ENCODE data around the gene C16orf78. TPM values are rescaled to one million over a fixed set of nuclear protein-coding genes. Genes with fewer than 3 reads are reported as not detected.

C16orf78 gene
- total RNA-seq, 2 donors from 2014 or later, result not detected

GRCh38 chr16:49344401-49344800 lies 29.2 kb upstream of the C16orf78 start:
- Histone ChIP-seq H3K27me3 (no peaks in the 10 kb centered on the region), H3K36me3 (no peaks in the 10 kb centered on the region), H3K27ac (no peak overlapping the region), H3K4me3 (no peak overlapping the region), H3K4me1 (no peaks in the 10 kb centered on the region), H3K9me3 (no peaks in the 10 kb centered on the region), H3K9ac (ENCODE audit: low read depth in 2 of 2, low read length in 2 of 2) (no peak overlapping the region)
- intact Hi-C loops (cut with DNase I), result loop anchor here (10.0 kb wide), 1 partner anchor 290 kb away; no protein-coding TSS in a partner anchor
- TF ChIP-seq, protein P1, sequence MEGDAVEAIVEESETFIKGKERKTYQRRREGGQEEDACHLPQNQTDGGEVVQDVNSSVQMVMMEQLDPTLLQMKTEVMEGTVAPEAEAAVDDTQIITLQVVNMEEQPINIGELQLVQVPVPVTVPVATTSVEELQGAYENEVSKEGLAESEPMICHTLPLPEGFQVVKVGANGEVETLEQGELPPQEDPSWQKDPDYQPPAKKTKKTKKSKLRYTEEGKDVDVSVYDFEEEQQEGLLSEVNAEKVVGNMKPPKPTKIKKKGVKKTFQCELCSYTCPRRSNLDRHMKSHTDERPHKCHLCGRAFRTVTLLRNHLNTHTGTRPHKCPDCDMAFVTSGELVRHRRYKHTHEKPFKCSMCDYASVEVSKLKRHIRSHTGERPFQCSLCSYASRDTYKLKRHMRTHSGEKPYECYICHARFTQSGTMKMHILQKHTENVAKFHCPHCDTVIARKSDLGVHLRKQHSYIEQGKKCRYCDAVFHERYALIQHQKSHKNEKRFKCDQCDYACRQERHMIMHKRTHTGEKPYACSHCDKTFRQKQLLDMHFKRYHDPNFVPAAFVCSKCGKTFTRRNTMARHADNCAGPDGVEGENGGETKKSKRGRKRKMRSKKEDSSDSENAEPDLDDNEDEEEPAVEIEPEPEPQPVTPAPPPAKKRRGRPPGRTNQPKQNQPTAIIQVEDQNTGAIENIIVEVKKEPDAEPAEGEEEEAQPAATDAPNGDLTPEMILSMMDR (IDR thresholded peaks at IDR 0.05), result no peak
- no peak for DNase-seq

GRCh38 chr16:49345829-49346228 lies 27.8 kb upstream of the C16orf78 start:
- H3K9me3 ChIP-seq, result no peaks in the 10 kb centered on the region
- TF ChIP-seq, protein P1 (IDR thresholded peaks at IDR 0.05), result no peak
- no peak overlapping the region for H3K9ac ChIP-seq (ENCODE audit: low read depth in 2 of 2, low read length in 2 of 2)
- intact Hi-C loops (cut with DNase I), result loop anchor here (10.0 kb wide), 1 partner anchor 291 kb away; no protein-coding TSS in a partner anchor
- no peaks in the 10 kb centered on the region for H3K27me3 ChIP-seq
- H3K36me3 ChIP-seq, result no peaks in the 10 kb centered on the region
- H3K4me3 ChIP-seq, result no peak overlapping the region
- no peak for DNase-seq
- no peak overlapping the region for H3K27ac ChIP-seq
- H3K4me1 ChIP-seq, result no peaks in the 10 kb centered on the region

DNA sequence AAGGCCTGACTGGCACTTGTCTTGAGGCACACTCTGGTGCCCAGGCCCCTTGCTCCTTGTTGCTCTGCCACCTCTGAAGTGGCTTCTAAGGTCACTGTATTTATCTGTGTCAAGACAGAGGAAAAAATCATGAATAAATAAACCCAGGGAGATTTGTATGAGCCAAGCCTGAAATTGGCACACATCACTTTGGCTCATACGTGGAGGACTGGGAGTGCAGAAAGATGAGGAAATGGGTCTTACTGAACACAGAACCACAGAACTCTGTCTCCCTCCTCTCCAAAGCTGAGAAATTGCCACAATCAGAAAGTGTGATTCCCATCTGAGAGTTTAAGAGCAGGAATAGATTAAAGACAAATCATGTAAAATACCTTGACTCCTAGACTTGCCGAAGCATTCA lies 27.1 kb upstream of the C16orf78 start:
- Histone ChIP-seq H3K36me3 (no peaks in the 10 kb centered on the region), H3K9me3 (no peaks in the 10 kb centered on the region), H3K27ac (no peak overlapping the region), H3K27me3 (no peaks in the 10 kb centered on the region), H3K4me3 (no peak overlapping the region), H3K9ac (ENCODE audit: low read depth in 2 of 2, low read length in 2 of 2) (no peak overlapping the region), H3K4me1 (no peaks in the 10 kb centered on the region)
- DNase-seq, result no peak
- TF ChIP-seq, protein P1 (IDR thresholded peaks at IDR 0.05), result no peak
- intact Hi-C loops (cut with DNase I), result loop anchor here (10.0 kb wide), 1 partner anchor 292 kb away; no protein-coding TSS in a partner anchor

GRCh38 chr16:49347476-49347875 lies 26.1 kb upstream of the C16orf78 start:
- Histone ChIP-seq H3K4me1 (no peaks in the 10 kb centered on the region), H3K9me3 (no peaks in the 10 kb centered on the region), H3K9ac (ENCODE audit: low read depth in 2 of 2, low read length in 2 of 2) (no peak overlapping the region), H3K36me3 (no peaks in the 10 kb centered on the region), H3K4me3 (no peak overlapping the region), H3K27me3 (no peaks in the 10 kb centered on the region), H3K27ac (no peak overlapping the region)
- DNase-seq, result no peak
- intact Hi-C loops (cut with DNase I), result loop anchor here (10.0 kb wide), 1 partner anchor 293 kb away; no protein-coding TSS in a partner anchor
- TF ChIP-seq, protein P1 (IDR thresholded peaks at IDR 0.05), result no peak

GRCh38 chr16:49348408-49349176 lies 25.0 kb upstream of the C16orf78 start:
- Histone ChIP-seq H3K4me1 (no peaks in the 10 kb centered on the region), H3K27ac (no peak overlapping the region), H3K36me3 (no peaks in the 10 kb centered on the region), H3K27me3 (no peaks in the 10 kb centered on the region), H3K9ac (ENCODE audit: low read depth in 2 of 2, low read length in 2 of 2) (no peak overlapping the region), H3K4me3 (no peak overlapping the region), H3K9me3 (no peaks in the 10 kb centered on the region)
- DNase-seq, result no peak
- intact Hi-C loops (cut with DNase I), result loop anchor here (10.0 kb wide), 1 partner anchor 294 kb away; no protein-coding TSS in a partner anchor
- TF ChIP-seq, protein P1 (IDR thresholded peaks at IDR 0.05), result no peak

Data from colonic mucosa (tissue), 4 donors.